IPS-18c (cell line): ENCODE results near the gene GAP43.

Experiments used
- H3K4me3 ChIP-seq: 2 replicates; pipeline ENCODE4 v1.7.0; 2013; ENCODE audit warnings: low read depth, mild to moderate bottlenecking, low read length, moderate library complexity; ENCODE audit not compliant: insufficient read depth
- H3K9me3 ChIP-seq: one replicate; pipeline ENCODE4 v1.6.1; 2013; ENCODE audit warnings: mild to moderate bottlenecking, low read length, moderate library complexity; ENCODE audit not compliant: control insufficient read depth, insufficient read depth

Gene GAP43, protein sequence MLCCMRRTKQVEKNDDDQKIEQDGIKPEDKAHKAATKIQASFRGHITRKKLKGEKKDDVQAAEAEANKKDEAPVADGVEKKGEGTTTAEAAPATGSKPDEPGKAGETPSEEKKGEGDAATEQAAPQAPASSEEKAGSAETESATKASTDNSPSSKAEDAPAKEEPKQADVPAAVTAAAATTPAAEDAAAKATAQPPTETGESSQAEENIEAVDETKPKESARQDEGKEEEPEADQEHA

GRCh38 chr3:115623044-115623868, at the start of gene GAP43:
Gene GAP43, plus strand, starts transcription at chr3:115623510. Its CDS starts 180 bp downstream, at chr3:115623690.
- Histone ChIP-seq H3K4me3 (peak within 1 kb of the TSS; percentile 66), H3K9me3 (no peaks in the 10 kb centered on the region)

DNA sequence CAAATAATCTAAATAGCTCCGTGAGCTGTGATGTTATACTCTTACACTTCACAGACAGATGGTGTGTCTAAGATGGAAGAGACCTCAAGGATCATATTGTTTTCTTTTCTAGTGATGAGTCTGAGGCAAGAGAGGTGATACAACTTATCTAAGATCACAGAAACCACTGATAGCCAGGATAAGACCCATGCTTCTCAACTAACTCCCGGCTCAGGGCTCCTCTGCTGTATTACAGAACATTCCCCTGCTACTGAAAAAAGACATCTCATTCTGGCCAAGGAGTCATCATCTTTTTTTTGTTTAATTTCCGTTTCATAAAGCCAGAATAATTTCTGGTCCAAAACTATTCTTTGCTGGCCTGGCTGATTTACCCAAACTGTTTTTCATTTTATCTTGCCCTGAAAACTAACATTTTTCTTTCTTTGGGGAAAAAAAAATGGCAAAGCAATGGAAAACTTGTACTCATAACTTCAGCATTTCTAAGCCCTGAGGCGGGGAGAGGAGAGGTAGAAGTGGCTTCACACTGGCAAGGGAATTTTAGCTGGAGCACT, 46.9 kb upstream of the GAP43 start:
- H3K4me3 ChIP-seq: no peak overlapping the region
- no peaks in the 10 kb centered on the region for H3K9me3 ChIP-seq

DNA sequence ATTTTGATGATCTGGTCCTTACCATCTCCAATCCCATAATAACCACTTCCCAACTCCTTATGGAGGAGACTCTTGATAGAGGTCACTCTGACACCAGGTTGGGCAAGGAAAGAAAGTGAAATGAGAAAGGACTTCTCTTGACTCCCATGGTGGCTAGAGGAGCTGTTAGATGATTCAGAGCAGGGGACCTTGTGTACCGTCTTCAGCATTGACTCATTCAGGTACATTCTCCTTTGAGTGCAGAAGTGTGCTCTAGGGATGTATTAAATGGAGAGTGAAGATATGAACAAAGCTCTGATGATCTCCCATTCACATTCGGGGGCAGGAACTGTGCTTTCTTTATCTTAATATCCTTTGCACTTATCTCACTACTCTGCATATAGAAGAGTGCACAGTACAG, 46.3 kb upstream of the GAP43 start:
- no peak overlapping the region for H3K4me3 ChIP-seq
- H3K9me3 ChIP-seq: no peaks in the 10 kb centered on the region

DNA sequence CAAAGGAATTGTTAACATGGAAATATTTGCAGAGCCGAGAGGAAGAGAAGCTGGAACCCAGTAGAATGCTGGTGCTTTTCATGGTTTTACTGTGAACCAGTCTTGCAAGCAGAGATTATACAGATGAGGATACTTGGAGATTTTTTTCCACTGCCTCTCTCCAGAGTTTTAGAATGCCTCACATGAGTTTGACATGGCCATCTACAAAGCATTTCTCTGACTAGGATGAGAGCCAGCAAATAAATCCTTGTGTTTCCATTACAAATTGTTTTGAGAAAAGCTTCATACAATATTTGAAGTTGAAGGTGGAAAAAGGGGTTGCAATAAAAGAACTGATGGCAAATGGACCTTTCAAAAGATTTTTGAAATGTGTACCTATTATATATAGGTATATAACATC, 45.0 kb upstream of the GAP43 start:
- Histone ChIP-seq H3K4me3 (no peak overlapping the region), H3K9me3 (no peaks in the 10 kb centered on the region)

GRCh38 chr3:115580566-115580965, 42.7 kb upstream of the GAP43 start:
- H3K9me3 ChIP-seq: no peaks in the 10 kb centered on the region
- no peak overlapping the region for H3K4me3 ChIP-seq

DNA sequence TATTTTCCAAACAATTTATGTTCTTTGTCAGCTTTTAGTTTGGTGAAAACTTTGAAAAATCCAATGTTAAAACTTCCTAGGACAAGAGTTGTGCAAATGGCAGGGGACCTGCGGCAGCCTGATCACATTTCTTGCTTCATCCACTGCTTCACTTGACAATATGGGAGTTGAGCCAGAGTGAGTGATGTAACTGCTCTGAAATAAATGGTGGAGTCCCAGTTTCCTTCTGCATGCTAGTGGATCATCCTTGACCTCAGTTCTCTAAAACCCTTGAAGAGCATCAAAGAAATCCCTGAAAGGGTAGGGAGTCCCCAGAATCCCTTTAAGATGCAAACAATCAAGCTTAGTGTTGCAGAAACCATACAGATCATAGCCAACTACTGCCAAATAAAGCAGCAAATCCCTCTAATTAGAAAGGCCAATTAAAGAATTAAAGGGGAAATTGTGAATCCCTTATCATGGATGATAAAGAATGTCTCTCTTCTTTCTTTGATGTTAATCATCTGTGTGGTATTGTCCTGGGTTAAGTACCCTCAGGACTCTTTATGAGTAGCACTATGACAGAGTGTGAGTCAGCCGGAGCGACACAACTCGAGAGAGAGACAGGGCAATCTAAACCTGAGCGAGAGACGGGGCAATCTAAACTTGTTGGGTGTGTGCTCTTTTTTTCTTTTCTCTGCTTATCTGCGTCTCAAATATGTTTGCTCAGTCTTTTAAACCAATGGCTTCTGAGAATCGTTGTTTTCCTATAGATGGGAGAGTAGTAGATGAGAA, 41.8 kb upstream of the GAP43 start:
- no peak overlapping the region for H3K4me3 ChIP-seq
- H3K9me3 ChIP-seq: no peaks in the 10 kb centered on the region

DNA sequence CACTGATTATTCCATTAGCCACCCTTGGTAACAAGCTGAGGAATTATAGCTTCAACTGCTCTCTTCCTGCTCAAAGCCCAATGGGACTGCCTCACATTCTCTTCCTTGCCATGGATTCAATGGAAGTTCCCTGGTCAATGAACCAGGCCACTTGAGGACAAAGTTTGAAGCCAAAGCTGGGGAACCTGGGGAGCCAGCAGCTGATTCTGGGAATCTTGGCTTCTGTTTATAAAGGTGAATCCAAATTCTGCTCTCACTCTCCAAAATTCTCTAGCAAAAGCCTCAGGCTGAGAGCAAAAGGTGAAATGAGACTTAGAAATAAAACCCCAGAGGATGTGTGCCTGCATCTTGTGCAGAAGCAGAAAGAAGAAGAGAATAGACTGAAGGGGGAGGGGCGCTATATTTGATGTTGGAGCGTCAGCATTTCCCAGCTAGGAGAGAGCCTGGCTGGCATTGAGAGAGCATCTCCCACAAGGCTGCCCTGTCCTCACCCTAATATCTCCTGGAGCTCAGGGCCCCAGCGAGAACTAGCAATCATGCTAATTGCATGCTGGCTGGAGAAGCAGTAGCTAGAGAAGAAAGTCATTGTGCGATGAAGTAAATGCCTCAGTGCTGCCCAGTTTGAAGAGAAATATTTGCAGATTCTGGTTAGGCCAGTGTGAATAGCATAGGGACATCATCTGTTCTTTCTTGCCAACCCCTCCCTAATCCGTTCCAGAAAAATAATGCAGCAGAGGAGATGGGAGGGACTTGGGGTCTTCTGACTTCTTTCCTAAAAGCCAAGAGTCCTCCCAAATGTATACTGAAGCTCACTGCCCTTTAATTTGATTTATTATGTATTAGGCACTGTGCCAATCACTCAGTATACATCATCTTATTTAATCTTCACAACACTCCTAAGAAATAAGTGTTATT, 34.9 kb upstream of the GAP43 start:
- H3K9me3 ChIP-seq: no peaks in the 10 kb centered on the region
- H3K4me3 ChIP-seq: no peak overlapping the region

- no peak overlapping the region for H3K4me3 ChIP-seq
- H3K9me3 ChIP-seq: peaks cover 2% of the 10 kb centered on the region
Observed at GRCh38 chr3:115590873-115591272, 32.4 kb upstream of the GAP43 start.

- peaks cover 2% of the 10 kb centered on the region for H3K9me3 ChIP-seq
- no peak overlapping the region for H3K4me3 ChIP-seq
Observed at GRCh38 chr3:115595611-115596275, 27.6 kb upstream of the GAP43 start.

GRCh38 chr3:115598216-115598615, 25.1 kb upstream of the GAP43 start:
- peaks cover 2% of the 10 kb centered on the region for H3K9me3 ChIP-seq
- H3K4me3 ChIP-seq: no peak overlapping the region

GRCh38 chr3:115602194-115602593, 21.1 kb upstream of the GAP43 start:
- Histone ChIP-seq H3K9me3 (no peaks in the 10 kb centered on the region), H3K4me3 (no peak overlapping the region)

- H3K9me3 ChIP-seq: no peaks in the 10 kb centered on the region
- H3K4me3 ChIP-seq: no peak overlapping the region
Observed at GRCh38 chr3:115611630-115612029, 11.7 kb upstream of the GAP43 start.

GRCh38 chr3:115615001-115615814, 8.1 kb upstream of the GAP43 start:
- no peak overlapping the region for H3K4me3 ChIP-seq
- H3K9me3 ChIP-seq: no peaks in the 10 kb centered on the region

GRCh38 chr3:115616461-115616860, 6.8 kb upstream of the GAP43 start:
- H3K9me3 ChIP-seq: no peaks in the 10 kb centered on the region
- H3K4me3 ChIP-seq: no peak overlapping the region

- Histone ChIP-seq H3K9me3 (no peaks in the 10 kb centered on the region), H3K4me3 (no peak overlapping the region)
Observed at GRCh38 chr3:115617591-115617990, 5.7 kb upstream of the GAP43 start.
